Spleen (tissue), 7 donors: ENCODE data around the gene SAA1.

Source experiments
- CTCF ChIP-seq, 11 experiments: fragments of 200-600 bp in 7 of 11; fragments of 450-650 bp in 4 of 11; sonication (generic) in 4 of 11; IDR thresholded peaks in 8 of 11; conservative IDR thresholded peaks in 3 of 11; 1 replicate in 7 of 11; 2 replicates in 4 of 11; pipeline versions ENCODE4 v1.4.0 to v1.8.0; 2016 to 2021; ENCODE audit warnings: antibody characterized with exemption in 11 of 11, inconsistent platforms in 4 of 11, mild to moderate bottlenecking in 1 of 11
- POLR2A ChIP-seq, 3 donors: fragments of 450-650 bp; IDR thresholded peaks; one replicate each; pipeline ENCODE4 v1.5.1; 2017; ENCODE audit warnings: antibody characterized with exemption in 3 of 3, mild to moderate bottlenecking in 1 of 3
- POLR2AphosphoS5 ChIP-seq, 3 donors: sonication (generic); formaldehyde crosslinking; IDR thresholded peaks; one replicate each; pipeline ENCODE4 v1.5.1; 2017; ENCODE audit warnings: antibody characterized with exemption in 3 of 3
- donor health status: DM: no; HTN: no; CAD: no; lungs with moderate emphysema.
- donor health status: DM: no; HTN: no; CAD: no.
- donor health status: DM: no; HTN: no; CAD: no.

- TF ChIP-seq CTCF (IDR thresholded peaks at IDR 0.05 in 8 of 11, conservative IDR thresholded peaks at IDR 0.05 in 3 of 11) (no peak), POLR2AphosphoS5 (IDR thresholded peaks at IDR 0.05) (no peak), POLR2A (IDR thresholded peaks at IDR 0.05) (no peak)
Observed at GRCh38 chr11:18245396-18245795, 20.7 kb upstream of the SAA1 start.
